Keratinocyte (primary cell): ENCODE data around the gene CTNND2.

Experiments
- EZH2 ChIP-seq: IDR thresholded peaks from one replicate; pipeline ENCODE4 v1.6.1; 2012; ENCODE audit warnings: inconsistent platforms, mild to moderate bottlenecking, low read length, moderate library complexity
- TF ChIP-seq, protein P1 (sequence below), 3 experiments: IDR thresholded peaks in 1 of 3; conservative IDR thresholded peaks in 1 of 3; optimal IDR thresholded peaks in 1 of 3; 2 replicates in 2 of 3; 3 replicates in 1 of 3; pipeline versions ENCODE3 to v1.5.1; 2011; ENCODE audit warnings: low read length in 3 of 3, mild to moderate bottlenecking in 3 of 3, moderate library complexity in 2 of 3, control low read depth in 1 of 3, inconsistent platforms in 1 of 3; ENCODE audit not compliant: insufficient read depth in 2 of 3; ENCODE audit errors: extremely low read depth in 1 of 3

DNA sequence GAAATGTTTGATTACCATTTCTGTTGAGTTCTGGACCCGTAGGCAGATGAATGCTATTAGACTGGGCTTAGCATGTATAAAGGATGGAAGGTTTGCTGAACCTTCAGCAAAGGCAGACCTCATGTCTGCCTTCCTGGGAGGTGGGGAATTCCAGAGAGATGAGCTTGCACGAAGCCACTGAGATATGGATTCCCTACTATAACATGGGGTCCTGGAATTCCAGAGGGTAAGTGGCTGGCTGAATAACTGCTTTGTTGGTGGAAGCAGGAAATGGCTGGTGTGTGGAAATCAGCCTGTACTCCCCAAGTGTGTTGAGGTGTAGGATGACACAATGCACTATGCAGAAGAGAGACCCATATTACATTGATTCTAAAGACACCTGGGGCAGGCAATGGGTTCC is 526.4 kb downstream of the CTNND2 start:
- no peak for TF ChIP-seq EZH2
- TF ChIP-seq, protein P1, sequence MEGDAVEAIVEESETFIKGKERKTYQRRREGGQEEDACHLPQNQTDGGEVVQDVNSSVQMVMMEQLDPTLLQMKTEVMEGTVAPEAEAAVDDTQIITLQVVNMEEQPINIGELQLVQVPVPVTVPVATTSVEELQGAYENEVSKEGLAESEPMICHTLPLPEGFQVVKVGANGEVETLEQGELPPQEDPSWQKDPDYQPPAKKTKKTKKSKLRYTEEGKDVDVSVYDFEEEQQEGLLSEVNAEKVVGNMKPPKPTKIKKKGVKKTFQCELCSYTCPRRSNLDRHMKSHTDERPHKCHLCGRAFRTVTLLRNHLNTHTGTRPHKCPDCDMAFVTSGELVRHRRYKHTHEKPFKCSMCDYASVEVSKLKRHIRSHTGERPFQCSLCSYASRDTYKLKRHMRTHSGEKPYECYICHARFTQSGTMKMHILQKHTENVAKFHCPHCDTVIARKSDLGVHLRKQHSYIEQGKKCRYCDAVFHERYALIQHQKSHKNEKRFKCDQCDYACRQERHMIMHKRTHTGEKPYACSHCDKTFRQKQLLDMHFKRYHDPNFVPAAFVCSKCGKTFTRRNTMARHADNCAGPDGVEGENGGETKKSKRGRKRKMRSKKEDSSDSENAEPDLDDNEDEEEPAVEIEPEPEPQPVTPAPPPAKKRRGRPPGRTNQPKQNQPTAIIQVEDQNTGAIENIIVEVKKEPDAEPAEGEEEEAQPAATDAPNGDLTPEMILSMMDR (optimal IDR thresholded peaks at IDR 0.05 in 1 of 3, IDR thresholded peaks at IDR 0.05 in 1 of 3, conservative IDR thresholded peaks at IDR 0.05 in 1 of 3; ENCODE audit: extremely low read depth in 1 of 3, insufficient read depth in 2 of 3, low read length in 3 of 3): no peak
